Measurements from ENCODE around the gene DRC1. TPM values are rescaled to one million over a fixed set of nuclear protein-coding genes. Genes with fewer than 3 reads are reported as not detected.

Gene DRC1
- total and polyA plus RNA-seq, 2 of the 13 experiments (the other 11 are each of a cell fraction or from before 2014, with no cell fraction given), result 0.07 TPM; not detected in 1

DNA sequence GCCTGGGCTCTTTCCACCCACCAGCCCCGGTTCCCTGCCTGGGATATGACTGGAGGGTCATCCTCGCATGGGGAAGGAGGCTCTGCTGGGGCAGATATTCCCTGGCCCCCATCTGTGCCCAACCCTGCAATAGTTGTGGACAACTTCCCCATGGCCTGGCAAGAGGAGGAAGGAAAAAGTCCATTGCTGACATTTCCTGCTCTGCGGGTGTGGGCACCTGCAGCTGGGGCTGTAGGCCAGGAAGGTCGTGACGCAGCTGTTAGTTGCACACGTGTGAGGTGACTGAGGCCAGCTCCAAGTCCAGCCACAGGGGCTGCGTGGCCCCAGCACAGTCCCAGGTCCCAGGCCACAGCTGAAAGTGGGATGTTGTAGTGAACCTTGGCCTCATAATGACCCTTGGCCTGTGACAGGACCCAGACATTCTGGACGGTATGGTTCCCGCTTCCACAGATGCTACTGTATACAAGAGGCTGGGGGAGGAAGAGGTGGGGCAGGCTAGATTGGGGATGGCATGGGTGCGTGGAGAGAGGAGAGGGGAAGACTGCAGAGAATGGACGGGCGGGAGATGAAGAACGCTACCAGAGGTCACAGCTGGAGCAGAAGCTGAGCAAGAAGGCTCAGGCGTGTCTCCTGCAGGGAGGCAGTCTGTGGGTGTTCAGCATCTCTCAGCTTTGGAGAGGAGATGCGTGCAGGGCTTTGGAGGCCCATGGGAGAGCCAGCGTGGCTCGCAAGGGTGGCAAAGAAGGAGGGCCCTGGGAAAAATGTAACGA, 54.1 kb downstream of the DRC1 start (continued):
- TF ChIP-seq, protein P1, sequence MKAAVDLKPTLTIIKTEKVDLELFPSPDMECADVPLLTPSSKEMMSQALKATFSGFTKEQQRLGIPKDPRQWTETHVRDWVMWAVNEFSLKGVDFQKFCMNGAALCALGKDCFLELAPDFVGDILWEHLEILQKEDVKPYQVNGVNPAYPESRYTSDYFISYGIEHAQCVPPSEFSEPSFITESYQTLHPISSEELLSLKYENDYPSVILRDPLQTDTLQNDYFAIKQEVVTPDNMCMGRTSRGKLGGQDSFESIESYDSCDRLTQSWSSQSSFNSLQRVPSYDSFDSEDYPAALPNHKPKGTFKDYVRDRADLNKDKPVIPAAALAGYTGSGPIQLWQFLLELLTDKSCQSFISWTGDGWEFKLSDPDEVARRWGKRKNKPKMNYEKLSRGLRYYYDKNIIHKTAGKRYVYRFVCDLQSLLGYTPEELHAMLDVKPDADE (CRISPR knock-in tag; IDR thresholded peaks at IDR 0.05), result no peak
- TF ChIP-seq ZNF839 (CRISPR knock-in tag; IDR thresholded peaks at IDR 0.05; ENCODE audit: borderline replicate concordance) (no peak), RFX3 (CRISPR knock-in tag; IDR thresholded peaks at IDR 0.05) (no peak), FOXK1 (CRISPR knock-in tag; IDR thresholded peaks at IDR 0.05; ENCODE audit: borderline replicate concordance, low read depth) (peak; percentile 17; the same call in 1 of the 2 replicates), FOXJ3 (CRISPR knock-in tag; IDR thresholded peaks at IDR 0.05; ENCODE audit: borderline replicate concordance) (0 out of 2 replicates have a peak, but pooled peaks have one; percentile 35), NONO (IDR thresholded peaks at IDR 0.05) (no peak), NONO (CRISPR knock-in tag; conservative IDR thresholded peaks at IDR 0.05) (peak; percentile 57; the same call in 1 of the 2 replicates), KAT7 (CRISPR knock-in tag; IDR thresholded peaks at IDR 0.05; ENCODE audit: borderline replicate concordance) (no peak), NR2F2 (IDR thresholded peaks at IDR 0.05; ENCODE audit: borderline replicate concordance, low read depth) (peak; percentile 74), CENPX (CRISPR knock-in tag; IDR thresholded peaks at IDR 0.05) (no peak), KIAA2018 (CRISPR knock-in tag; IDR thresholded peaks at IDR 0.05; ENCODE audit: borderline replicate concordance) (no peak), CBX1 (IDR thresholded peaks at IDR 0.05; ENCODE audit: low read depth) (peak; percentile 27), ETV5 (CRISPR knock-in tag; IDR thresholded peaks at IDR 0.05; ENCODE audit: borderline replicate concordance) (peak; percentile 52; the same call in 1 of the 2 replicates), HMG20A (CRISPR knock-in tag; IDR thresholded peaks at IDR 0.05; ENCODE audit: borderline replicate concordance) (peak; percentile 54; the same call in 1 of the 2 replicates), HHEX (CRISPR knock-in tag; IDR thresholded peaks at IDR 0.05) (no peak), SIN3A (IDR thresholded peaks at IDR 0.05; ENCODE audit: borderline replicate concordance, low read depth, low read length) (no peak; the same call in 1 of the 2 replicates)
- TF ChIP-seq, protein P2, sequence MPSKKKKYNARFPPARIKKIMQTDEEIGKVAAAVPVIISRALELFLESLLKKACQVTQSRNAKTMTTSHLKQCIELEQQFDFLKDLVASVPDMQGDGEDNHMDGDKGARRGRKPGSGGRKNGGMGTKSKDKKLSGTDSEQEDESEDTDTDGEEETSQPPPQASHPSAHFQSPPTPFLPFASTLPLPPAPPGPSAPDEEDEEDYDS (CRISPR knock-in tag; IDR thresholded peaks at IDR 0.05), result no peak
- TF ChIP-seq, protein P3, sequence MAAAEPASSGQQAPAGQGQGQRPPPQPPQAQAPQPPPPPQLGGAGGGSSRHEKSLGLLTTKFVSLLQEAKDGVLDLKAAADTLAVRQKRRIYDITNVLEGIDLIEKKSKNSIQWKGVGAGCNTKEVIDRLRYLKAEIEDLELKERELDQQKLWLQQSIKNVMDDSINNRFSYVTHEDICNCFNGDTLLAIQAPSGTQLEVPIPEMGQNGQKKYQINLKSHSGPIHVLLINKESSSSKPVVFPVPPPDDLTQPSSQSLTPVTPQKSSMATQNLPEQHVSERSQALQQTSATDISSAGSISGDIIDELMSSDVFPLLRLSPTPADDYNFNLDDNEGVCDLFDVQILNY (CRISPR knock-in tag; conservative IDR thresholded peaks at IDR 0.05), result no peak
- TF ChIP-seq, protein P4, sequence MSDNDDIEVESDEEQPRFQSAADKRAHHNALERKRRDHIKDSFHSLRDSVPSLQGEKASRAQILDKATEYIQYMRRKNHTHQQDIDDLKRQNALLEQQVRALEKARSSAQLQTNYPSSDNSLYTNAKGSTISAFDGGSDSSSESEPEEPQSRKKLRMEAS (IDR thresholded peaks at IDR 0.05), result peak; percentile 57; the same call in 1 of the 2 replicates
